Central memory CD4-positive, alpha-beta T cell (primary cell): Measurements from ENCODE around the gene HOXA1.
A peak's percentile ranks its signal among the peaks of the same experiment; 100 is the strongest.

Source experiments
- DNase-seq: peaks from one replicate; pipeline ENCODE4 v3.0.0; 2022
- total RNA-seq, 3 experiments: gene quantifications; one replicate each; lab custom pipeline; 2026; lab: John Stamatoyannopoulos, UW

Gene HOXA1
- 0.28 to 1.2 (median 0.49) reads per million in 3 experiments for total RNA-seq

- DNase-seq = peak; percentile 71
Measured at GRCh38 chr7:27095897-27096767, at the start of gene HOXA1. Gene HOXA1 (minus strand): TSS chr7:27096000. CDS start chr7:27095912, 88 bp downstream.

GRCh38 chr7:27145165-27145913 is 49.5 kb upstream of the HOXA1 start:
- no peak for DNase-seq

GRCh38 chr7:27144781-27145164 is 49.0 kb upstream of the HOXA1 start:
- DNase-seq = no peak

- DNase-seq = no peak
Measured at GRCh38 chr7:27143950-27144780, 48.4 kb upstream of the HOXA1 start.

- no peak for DNase-seq
Measured at GRCh38 chr7:27143023-27143949, 47.5 kb upstream of the HOXA1 start, which contains the start of gene HOXA5. Gene HOXA5 (minus strand): TSS chr7:27143681. CDS start chr7:27143607, 74 bp downstream.

GRCh38 chr7:27142580-27143022 is 46.8 kb upstream of the HOXA1 start:
- DNase-seq = no peak

GRCh38 chr7:27141923-27142579 is 46.3 kb upstream of the HOXA1 start:
- DNase-seq = no peak

- DNase-seq = no peak
Measured at GRCh38 chr7:27141137-27141922, 45.5 kb upstream of the HOXA1 start.

GRCh38 chr7:27140126-27140857 is 44.5 kb upstream of the HOXA1 start:
- no peak for DNase-seq

- no peak for DNase-seq
Measured at GRCh38 chr7:27139334-27140125, 43.7 kb upstream of the HOXA1 start.

- DNase-seq = no peak
Measured at GRCh38 chr7:27138985-27139333, 43.2 kb upstream of the HOXA1 start.

GRCh38 chr7:27138472-27138871 is 42.7 kb upstream of the HOXA1 start:
- no peak for DNase-seq

GRCh38 chr7:27137640-27138315 is 42.0 kb upstream of the HOXA1 start:
- no peak for DNase-seq

GRCh38 chr7:27134392-27134791 is 38.6 kb upstream of the HOXA1 start:
- no peak for DNase-seq

GRCh38 chr7:27133409-27134231 is 37.8 kb upstream of the HOXA1 start:
- DNase-seq = no peak

- DNase-seq = no peak
Measured at GRCh38 chr7:27132978-27133377, 37.2 kb upstream of the HOXA1 start.

GRCh38 chr7:27132214-27132613 is 36.4 kb upstream of the HOXA1 start:
- no peak for DNase-seq
